A549 treated with DMSO at 1 μM for 4 hours (cell line): Measurements from ENCODE around the gene RBPJL. TPM values are rescaled to one million over a fixed set of nuclear protein-coding genes. Genes with fewer than 3 reads are reported as not detected.

ENCODE experiments used
- total RNA-seq: library from RNA; stranded (reverse); fragments of 200-300 nt; extraction: Qiagen RNA extraction; gene quantifications from 5 replicates; pipeline ENCODE4 v1.2.3, GENCODE V29; 2022; ENCODE audit warnings: low read depth

The RBPJL gene, protein sequence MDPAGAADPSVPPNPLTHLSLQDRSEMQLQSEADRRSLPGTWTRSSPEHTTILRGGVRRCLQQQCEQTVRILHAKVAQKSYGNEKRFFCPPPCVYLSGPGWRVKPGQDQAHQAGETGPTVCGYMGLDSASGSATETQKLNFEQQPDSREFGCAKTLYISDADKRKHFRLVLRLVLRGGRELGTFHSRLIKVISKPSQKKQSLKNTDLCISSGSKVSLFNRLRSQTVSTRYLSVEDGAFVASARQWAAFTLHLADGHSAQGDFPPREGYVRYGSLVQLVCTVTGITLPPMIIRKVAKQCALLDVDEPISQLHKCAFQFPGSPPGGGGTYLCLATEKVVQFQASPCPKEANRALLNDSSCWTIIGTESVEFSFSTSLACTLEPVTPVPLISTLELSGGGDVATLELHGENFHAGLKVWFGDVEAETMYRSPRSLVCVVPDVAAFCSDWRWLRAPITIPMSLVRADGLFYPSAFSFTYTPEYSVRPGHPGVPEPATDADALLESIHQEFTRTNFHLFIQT
- total RNA-seq = not detected in 5 replicates

DNA sequence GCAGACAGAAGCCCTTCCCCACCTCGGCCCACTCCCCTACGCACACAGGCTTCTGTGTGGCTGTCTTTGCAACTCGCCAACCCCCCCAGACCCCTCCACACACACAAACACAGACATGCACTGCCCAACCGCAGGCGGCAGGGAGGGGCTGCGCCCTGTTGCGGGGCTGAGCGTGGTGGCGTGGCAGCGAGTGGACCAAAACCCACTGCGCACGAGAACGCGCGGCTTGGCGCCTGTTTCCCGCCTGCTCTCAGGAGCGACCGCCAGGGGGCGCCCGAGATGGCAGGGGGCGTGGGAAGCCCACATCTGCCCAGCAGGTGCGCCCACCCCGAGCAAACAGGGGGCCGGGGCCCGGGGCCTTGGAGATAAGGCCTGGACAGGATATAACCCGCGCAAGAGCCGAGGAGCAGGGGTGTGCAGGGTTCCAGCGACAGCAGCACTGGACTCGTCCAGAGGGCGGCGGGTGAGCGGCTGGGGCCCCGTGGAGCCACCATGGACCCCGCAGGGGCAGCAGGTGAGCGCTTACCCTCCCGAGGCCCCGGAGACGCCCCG, at the start of gene RBPJL:
RBPJL (plus strand) TSS at position 410 of the 552 bp plus-strand sequence; CDS start at position 493, 83 bp downstream.

DNA sequence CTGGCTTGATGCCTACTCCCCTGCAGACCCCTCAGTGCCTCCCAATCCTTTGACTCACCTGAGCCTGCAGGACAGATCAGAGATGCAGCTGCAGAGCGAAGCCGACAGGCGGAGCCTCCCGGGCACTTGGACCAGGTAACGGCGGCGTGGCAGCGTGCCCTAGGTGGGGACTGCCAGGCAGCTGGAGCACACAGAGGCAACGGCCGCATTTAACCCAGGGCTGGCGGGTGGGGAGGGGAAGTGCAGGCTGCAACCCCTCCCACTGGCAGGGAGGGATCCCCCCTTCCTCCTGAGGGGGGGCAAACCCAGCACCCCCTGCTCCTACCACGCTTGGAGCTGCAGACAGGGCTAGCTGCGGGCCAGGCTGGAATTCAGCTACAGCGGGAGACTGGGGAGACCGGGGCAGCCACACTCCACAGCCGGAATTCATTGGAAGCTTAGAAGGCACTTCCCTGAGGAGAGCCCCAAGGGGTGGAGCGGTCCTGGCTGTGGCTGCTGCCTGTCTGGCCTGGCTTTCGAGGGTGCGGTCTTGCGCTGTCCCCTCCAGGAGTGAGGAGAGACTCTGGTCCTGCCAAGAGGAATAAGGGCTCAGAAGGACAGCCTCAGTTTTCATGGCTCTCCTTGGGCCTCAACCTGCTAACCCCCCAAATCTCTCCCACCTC, 1.6 kb downstream of the RBPJL start, which contains the start of gene MATN4:
MATN4 (minus strand) TSS at position 183 of the 662 bp plus-strand sequence. CDS start 2,717 bp downstream, outside the sequence.

GRCh38 chr20:45347936-45348778, 41.5 kb downstream of the RBPJL start, which contains the start of gene SDC4:
TSS of gene SDC4 (minus strand) at chr20:45348424. CDS start at chr20:45348384, 40 bp downstream.

GRCh38 chr20:45362804-45363610, 56.4 kb downstream of the RBPJL start, which contains the start of gene SYS1:
TSS of gene SYS1 (plus strand) at chr20:45363156. CDS start at chr20:45363532, 376 bp downstream.

Other genes starting within 250 kb of the RBPJL start
- not detected in 5 replicates for gene KCNS1, start 205.7 kb upstream of the RBPJL start, total RNA-seq
- not detected in 5 replicates for gene WFDC5, start 191.7 kb upstream of the RBPJL start, total RNA-seq
- gene WFDC12, start 182.4 kb upstream of the RBPJL start, total RNA-seq = not detected in 5 replicates
- 2.3 to 4.5 TPM (median 3.2 TPM) in 5 replicates for gene PI3, start 131.9 kb upstream of the RBPJL start, total RNA-seq
- gene SEMG1, start 99.8 kb upstream of the RBPJL start, total RNA-seq = not detected in 5 replicates
- not detected in 5 replicates for gene SEMG2, start 85.5 kb upstream of the RBPJL start, total RNA-seq
- gene SLPI, start 52.3 kb upstream of the RBPJL start, total RNA-seq = 9.1 to 13.4 TPM (median 11.7 TPM) in 5 replicates
- gene MATN4, start 1.5 kb downstream of the RBPJL start, total RNA-seq = 0.09 to 0.14 TPM (median 0.13 TPM) in 4 of 5 replicates, not detected in the other
- 120 to 180 TPM (median 141 TPM) in 5 replicates for gene SDC4, start 41.6 kb downstream of the RBPJL start, total RNA-seq
- 28.1 to 35.6 TPM (median 34.4 TPM) in 5 replicates for gene SYS1, start 56.3 kb downstream of the RBPJL start, total RNA-seq
- gene TP53TG5, start 71.5 kb downstream of the RBPJL start, total RNA-seq = not detected in 5 replicates
- 24.5 to 28.8 TPM (median 25.3 TPM) in 5 replicates for gene DBNDD2, start 101.4 kb downstream of the RBPJL start, total RNA-seq
- gene PIGT, start 109.3 kb downstream of the RBPJL start, total RNA-seq = 89.3 to 101 TPM (median 93.2 TPM) in 5 replicates
- gene WFDC2, start 162.9 kb downstream of the RBPJL start, total RNA-seq = 0.15 to 0.19 TPM in 2 of 5 replicates, not detected in the others
- not detected in 5 replicates for gene SPINT3, start 208.8 kb downstream of the RBPJL start, total RNA-seq
- not detected in 5 replicates for gene WFDC6, start 232.6 kb downstream of the RBPJL start, total RNA-seq
- gene EPPIN, start 240.6 kb downstream of the RBPJL start, total RNA-seq = not detected in 5 replicates